ENCODE data around the gene CYP27B1.
"Not testable (repeated sequence)": the region's sequence is repeated elsewhere in the genome, so short reads cannot be mapped to it uniquely, and the experiment has no call there.

Gene CYP27B1

DNA sequence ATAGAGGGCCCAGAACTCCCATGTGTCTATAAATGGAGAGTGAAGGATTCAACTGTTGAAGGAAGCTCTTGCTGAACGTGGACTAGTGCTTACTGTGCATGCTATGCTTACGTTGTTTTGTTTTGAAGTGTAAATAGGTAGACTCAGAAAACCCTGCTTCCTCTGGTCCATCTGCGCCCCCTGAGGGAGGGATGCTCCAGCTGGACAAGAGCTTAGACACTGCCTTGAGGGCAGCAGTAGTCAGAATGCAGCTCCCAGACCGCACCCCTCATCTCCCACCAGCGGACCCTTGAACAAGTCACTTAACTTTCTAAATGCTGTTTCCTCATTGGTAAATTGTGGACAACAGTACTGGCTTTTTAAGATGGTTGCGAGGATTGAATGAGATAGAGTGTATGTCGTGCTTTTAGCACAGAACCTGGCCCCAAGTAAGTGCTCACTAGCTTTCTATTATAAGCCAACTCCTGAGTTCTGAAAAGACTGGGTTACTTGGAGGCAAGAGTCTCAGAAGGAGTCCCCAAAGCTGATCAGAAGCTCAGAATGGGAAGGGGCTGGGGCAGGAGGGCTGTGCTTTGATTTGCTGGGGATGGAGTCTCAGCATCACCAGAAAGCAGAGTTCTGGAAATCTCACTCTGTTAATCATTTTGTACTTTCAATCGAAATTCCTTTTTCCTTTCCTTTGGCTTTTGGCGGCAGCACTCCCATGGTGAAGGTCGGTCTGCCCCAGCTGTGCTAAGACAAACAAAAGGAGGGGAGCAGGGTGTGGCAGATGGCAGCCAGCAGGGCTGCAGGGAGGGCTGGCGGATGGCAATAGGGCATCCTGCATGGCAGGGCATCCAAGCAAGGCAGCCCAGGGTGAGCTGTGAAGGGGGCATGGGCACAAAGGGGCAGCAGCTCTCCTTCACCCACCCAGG lies 43.9 kb downstream of the CYP27B1 start:
- DNase-seq (ENCODE audit: low read depth): no peak

DNA sequence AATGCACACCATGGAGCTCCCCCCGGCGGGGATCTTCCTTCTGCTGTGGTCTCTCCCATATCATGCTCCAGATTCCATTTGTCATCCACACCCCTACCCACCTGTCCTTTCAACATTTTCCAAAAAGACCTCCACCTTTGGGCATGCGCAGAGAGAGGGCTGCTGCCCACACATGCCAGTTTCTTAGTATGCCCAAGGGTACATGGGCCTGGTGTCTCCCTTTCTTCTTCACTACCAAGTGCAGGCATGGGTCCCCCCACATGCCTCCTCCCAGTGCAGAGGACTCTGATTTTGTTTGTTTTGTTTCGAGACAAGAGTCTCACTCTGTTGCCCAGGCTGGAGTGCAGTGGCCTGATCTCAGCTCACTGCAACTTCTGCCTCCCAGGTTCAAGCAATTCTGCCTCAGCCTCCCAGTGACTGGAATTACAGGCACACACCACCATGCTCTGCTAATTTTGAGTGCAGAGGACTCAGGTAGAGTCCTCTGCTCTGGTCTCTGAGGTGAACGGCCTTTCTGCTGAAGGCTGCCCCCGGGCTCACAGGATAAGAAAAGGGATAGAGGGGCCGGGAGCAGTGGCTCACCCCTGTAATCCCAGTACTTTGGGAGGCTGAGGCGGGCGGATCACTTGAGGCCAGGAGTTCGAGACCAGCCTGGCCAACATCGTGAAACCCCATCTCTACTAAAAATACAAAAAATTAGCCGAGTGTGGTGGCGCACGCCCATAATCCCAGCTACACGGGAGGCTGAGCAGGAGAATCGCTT lies 44.9 kb downstream of the CYP27B1 start:
- DNase-seq (ENCODE audit: low read depth): not testable (repeated sequence)

DNA sequence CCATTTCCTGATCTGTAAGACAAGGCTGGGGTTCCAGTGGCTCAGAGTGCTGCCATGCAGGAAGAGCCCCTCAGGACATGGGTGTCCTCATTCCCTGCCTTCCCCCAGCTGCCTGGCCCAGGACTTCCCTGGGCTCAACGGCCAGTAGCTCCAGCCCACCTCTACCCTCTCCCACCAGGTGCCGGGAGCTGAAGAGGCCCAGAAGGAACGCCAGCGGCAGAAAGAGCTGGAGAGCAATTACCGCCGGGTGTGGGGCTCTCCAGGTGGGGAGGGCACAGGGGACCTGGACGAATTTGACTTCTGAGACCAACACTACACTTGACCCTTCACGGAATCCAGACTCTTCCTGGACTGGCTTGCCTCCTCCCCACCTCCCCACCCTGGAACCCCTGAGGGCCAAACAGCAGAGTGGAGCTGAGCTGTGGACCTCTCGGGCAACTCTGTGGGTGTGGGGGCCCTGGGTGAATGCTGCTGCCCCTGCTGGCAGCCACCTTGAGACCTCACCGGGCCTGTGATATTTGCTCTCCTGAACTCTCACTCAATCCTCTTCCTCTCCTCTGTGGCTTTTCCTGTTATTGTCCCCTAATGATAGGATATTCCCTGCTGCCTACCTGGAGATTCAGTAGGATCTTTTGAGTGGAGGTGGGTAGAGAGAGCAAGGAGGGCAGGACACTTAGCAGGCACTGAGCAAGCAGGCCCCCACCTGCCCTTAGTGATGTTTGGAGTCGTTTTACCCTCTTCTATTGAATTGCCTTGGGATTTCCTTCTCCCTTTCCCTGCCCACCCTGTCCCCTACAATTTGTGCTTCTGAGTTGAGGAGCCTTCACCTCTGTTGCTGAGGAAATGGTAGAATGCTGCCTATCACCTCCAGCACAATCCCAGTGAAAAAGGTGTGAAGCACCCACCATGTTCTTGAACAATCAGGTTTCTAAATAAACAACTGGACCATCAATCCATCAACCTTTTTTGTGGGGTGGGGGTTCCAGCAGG lies 46.0 kb downstream of the CYP27B1 start:
- no peak for DNase-seq (ENCODE audit: low read depth)

DNA sequence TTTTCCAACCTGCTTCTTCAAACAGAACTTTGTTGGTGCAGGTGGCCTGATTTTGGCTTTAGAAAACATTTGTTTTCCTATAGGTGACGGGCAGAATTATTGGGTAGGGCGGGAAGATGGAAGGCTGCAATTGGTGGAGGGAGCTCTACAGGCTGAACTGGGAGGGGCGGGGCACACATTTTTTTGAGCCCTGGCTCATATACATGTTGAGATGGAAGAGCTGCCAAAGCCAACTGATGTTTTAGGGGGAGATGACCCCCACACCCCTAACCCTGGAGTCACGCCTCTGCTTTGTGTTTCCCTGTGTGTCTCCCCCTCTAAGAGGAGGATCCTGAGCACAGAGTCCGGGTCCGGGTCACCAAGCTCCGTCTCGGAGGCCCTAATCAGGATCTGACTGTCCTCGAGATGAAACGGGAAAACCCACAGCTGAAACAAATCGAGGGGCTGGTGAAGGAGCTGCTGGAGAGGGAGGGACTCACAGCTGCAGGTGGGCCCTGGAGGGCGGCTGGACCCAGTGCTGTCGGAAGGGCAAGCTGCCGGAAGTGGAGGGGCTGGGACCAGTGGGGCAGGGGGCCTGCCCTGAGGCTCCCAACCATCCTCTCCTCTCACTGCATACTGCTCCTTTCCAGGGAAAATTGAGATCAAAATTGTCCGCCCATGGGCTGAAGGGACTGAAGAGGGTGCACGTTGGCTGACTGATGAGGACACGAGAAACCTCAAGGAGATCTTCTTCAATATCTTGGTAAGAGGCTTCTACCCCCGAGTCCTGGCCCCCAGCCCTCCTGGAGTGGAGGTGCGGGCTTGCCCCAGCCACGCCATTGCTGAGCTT lies 46.9 kb downstream of the CYP27B1 start:
- no peak for DNase-seq (ENCODE audit: low read depth)

DNA sequence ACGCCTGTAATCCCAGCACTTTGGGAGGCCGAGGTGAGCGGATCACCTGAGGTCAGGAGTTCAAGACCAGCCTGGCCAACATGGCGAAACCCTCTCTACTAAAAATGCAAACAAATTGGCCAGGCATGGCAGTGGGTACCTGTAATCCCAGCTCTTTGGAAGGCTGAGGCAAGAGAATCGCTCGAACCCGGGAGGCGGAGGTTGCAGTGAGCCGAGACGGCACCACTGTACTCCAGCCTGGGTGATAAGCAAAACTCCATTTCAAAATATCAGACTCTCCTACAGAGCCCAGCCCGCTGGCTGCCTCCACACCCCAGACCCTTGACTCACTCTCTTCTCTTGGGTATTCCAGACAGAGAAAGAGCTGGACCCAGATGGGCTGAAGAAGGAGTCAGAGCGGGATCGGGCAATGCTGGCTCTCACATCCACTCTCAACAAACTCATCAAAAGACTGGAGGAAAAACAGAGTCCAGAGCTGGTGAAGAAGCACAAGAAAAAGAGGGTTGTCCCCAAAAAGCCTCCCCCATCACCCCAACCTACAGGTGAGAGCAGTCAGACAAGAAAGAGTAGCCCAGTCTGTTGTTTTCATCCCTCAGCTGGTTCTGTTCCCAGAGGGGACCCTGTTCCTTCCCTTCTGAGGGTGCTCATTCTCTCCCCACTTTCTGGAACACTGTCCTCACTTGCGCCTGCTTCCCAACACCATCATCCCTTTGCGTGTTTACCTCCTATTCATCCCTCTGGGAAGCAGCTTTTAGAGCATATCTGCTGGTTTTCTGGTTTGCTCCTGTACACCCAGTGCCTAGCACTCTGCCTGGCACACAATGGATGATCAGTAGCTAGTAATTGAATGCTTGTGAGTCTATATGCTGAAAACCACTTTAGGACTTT lies 48.0 kb downstream of the CYP27B1 start:
- no peak for DNase-seq (ENCODE audit: low read depth)

DNA sequence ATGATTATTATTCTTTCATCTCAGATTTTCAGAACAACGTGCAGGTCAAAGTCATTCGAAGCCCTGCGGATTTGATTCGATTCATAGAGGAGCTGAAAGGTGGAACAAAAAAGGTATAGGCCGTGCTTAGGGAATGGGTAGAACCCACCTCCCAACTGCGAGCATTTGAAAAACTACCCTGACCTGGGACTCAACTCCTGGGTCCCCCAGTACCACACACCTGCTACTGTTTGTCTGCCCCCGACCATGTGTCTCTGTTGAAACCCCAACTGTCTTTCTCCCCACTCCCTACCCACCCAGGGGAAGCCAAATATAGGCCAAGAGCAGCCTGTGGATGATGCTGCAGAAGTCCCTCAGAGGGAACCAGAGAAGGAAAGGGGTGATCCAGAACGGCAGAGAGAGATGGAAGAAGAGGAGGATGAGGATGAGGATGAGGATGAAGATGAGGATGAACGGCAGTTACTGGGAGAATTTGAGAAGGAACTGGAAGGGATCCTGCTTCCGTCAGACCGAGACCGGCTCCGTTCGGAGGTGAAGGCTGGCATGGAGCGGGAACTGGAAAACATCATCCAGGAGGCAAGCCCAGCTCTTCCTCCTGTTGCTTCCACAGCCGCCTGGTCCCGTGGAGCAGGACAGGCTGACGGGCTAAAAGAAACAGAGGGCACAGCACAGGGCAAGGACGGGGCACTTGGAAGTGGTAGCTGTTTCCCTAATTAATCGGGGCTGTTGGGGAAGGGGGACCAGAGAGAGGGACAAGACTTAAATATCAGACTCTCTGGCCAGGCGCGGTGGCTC lies 48.8 kb downstream of the CYP27B1 start:
- DNase-seq (ENCODE audit: low read depth): no peak

DNA sequence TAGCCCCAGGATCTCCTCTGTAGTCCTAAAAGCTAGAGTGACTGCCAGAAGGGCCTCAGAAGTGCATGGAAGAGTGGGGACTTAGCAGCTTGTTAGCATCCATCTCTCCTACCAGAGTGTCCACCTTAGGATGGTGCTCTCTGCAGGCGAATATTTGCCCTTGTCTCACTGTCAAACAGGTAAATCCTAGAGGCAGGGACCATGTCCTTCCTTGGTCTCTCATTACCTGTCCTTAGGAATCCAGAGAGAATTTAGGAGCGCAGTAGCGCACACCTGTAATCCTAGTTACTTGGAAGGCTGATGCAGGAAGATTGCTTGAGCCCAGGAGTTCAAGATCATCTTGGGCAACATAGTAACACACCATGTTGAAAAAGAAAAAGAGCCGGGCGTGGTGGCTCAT lies 49.7 kb downstream of the CYP27B1 start:
- no peak for DNase-seq (ENCODE audit: low read depth)

DNA sequence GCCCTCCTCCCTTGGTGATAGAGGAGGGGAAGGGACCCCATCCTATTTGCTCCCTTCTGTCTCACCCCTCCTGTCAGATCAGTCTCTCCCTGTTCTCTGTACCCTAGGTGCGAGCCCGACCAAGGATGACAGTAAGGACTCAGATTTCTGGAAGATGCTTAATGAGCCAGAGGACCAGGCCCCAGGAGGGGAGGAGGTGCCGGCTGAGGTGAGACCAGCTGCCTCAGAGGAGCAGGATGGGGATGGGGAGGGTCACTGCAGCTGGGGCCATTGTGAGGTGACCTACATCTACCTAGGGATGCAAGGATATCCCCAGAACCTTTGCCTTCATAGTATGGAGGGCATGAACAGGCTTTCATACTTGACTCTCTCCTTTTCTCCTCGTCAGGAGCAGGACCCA lies 50.6 kb downstream of the CYP27B1 start:
- DNase-seq (ENCODE audit: low read depth): no peak

DNA sequence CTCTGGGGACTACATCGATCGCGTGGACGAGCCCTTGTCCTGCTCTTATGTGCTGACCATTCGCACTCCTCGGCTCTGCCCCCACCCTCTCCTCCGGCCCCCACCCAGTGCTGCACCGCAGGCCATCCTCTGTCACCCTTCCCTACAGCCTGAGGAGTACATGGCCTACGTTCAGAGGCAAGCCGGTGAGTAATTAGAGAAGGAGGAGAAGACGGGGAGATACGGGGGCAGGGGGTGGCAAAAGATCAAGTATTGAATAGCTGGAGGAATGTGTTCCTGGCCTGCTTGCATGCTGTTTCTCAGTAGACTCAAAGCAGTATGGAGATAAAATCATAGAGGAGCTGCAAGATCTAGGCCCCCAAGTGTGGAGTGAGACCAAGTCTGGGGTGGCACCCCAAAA lies 51.1 kb downstream of the CYP27B1 start:
- no peak for DNase-seq (ENCODE audit: low read depth)

DNA sequence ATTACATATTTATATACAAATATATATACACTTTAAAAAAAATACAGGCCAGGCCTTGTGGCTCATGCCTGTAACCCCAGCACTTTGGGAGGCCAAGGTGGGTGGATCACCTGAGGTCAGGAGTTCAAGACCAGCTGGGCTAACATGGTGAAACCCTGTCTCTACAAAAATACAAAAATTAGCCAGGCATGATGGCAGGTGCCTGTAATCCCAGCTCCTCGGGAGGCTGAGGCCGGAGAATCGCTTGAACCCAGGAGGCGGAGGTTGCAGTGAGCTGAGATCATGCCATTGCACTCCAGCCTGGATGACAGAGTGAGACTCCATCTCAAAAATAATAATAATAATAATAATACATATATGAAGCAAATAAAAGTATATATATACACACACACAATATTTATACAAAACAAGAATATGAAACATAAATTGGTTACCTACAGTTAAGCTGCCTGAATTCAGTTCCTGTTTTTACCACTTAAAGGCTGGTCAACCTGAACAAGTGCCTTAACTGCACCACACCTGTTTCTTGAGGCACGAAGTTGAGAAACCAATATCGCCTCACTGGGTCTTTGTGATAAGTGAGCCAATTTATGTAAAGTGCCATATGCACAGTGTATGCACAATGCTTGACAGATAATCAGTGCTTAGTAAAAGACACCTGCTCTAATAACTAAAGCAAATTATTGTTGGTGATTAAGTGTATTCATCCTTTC lies 51.7 kb downstream of the CYP27B1 start:
- not testable (repeated sequence) for DNase-seq (ENCODE audit: low read depth)

DNA sequence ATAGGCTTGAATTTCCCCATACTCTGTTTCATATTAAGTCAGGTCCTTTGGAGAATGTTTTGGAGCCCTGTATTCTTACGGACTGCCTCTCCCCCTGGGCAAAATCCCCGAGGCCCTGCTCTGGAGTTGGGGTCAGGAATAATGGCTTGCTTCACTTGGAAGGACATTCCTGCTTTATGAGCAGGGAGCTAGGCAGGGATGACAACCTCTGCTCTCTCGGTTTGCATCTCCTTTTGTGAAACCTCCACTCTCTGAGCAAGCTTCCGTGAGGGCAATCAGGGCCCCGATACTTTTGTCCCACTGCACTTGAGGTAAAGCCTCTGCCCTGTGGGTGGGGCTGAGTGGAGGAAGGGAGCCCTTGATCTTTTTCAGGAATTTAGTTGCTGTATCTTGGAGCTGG lies 53.7 kb downstream of the CYP27B1 start:
- no peak for DNase-seq (ENCODE audit: low read depth)

DNA sequence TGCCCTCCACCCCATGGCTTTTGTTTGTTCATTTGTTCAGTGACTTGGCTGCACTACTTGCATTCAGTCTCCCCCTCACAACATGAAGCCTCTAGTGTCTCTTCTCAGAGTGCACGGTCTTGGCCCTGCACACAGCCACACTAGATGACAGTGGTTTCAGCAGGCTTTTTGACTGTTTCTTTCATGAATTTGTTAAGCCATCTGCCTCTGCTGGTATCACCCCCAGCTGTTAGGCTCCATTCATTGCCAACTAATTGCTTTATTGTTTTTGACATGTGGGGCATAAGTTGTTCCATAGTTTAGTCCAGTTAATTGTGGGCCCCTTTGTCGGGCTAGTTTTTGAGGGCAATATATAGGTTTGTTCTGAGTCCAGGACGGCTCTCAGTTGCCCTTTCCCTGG lies 54.2 kb downstream of the CYP27B1 start:
- no peak for DNase-seq (ENCODE audit: low read depth)

All from stimulated activated CD8-positive, alpha-beta memory T cell treated with anti-CD3 and anti-CD28 coated beads, Interleukin-4, amount 100 ng/mL, for 24 hours (primary cell).